Astrocyte (in vitro differentiated cells and primary cell): ENCODE measurements around the gene TFDP2. TPM values are rescaled to one million over a fixed set of nuclear protein-coding genes. Genes with fewer than 3 reads are reported as not detected.
A peak's percentile ranks its signal among the peaks of the same experiment; 100 is the strongest.

Experiments used
- DNase-seq: peaks from one replicate; pipeline ENCODE4 v3.0.0-alpha.2; 2010; ENCODE audit warnings: low read depth
- FAIRE-seq: peaks from 2 replicates; lab custom pipeline; 2011; peaks lifted over from hg19 to GRCh38; lab: Jason Lieb, UNC
- H2AFZ ChIP-seq: 2 replicates; pipeline ENCODE4 v1.6.0; 2012; ENCODE audit warnings: low read depth, low read length, inconsistent platforms
- H3K27ac ChIP-seq: 2 replicates; pipeline ENCODE4 v1.5.1; 2011; ENCODE audit warnings: low read depth, low read length, inconsistent platforms
- H3K27me3 ChIP-seq: 2 replicates; pipeline ENCODE4 v1.6.0; 2011; ENCODE audit warnings: low read length, inconsistent platforms; ENCODE audit not compliant: insufficient read depth
- H3K36me3 ChIP-seq: 2 replicates; pipeline ENCODE4 v1.5.1; 2011; ENCODE audit warnings: low read length, inconsistent platforms; ENCODE audit not compliant: insufficient read depth
- H3K4me1 ChIP-seq: 2 replicates; pipeline ENCODE4 v1.5.1; 2011; ENCODE audit warnings: low read length, inconsistent platforms; ENCODE audit not compliant: insufficient read depth
- H3K4me2 ChIP-seq: 2 replicates; pipeline ENCODE4 v1.6.0; 2012; ENCODE audit warnings: low read length, inconsistent platforms
- H3K4me3 ChIP-seq: 2 replicates; pipeline ENCODE4 v1.5.1; 2011; ENCODE audit warnings: low read depth, mild to moderate bottlenecking, low read length, inconsistent platforms; ENCODE audit not compliant: insufficient read depth
- H3K79me2 ChIP-seq: 2 replicates; pipeline ENCODE4 v1.6.0; 2012; ENCODE audit warnings: mild to moderate bottlenecking, low read length, inconsistent platforms; ENCODE audit not compliant: insufficient read depth
- H3K9ac ChIP-seq: 2 replicates; pipeline ENCODE4 v1.6.0; 2012; ENCODE audit warnings: mild to moderate bottlenecking, low read length, inconsistent platforms
- H3K9me3 ChIP-seq: 2 replicates; pipeline ENCODE4 v1.5.1; 2012; ENCODE audit warnings: low read depth, mild to moderate bottlenecking, low read length, inconsistent platforms; ENCODE audit not compliant: insufficient read depth
- H4K20me1 ChIP-seq: 2 replicates; pipeline ENCODE4 v1.6.0; 2012; ENCODE audit warnings: low read length, inconsistent platforms; ENCODE audit not compliant: insufficient read depth
- H3K27ac Mint-ChIP-seq: one replicate; pipeline ENCODE4 v1.8.0; 2021; ENCODE audit warnings: mild to moderate bottlenecking, mixed read lengths; ENCODE audit not compliant: unreplicated experiment
- H3K27me3 Mint-ChIP-seq: one replicate; pipeline ENCODE4 v1.8.0; 2021; ENCODE audit warnings: low read depth, mixed read lengths; ENCODE audit not compliant: unreplicated experiment
- H3K36me3 Mint-ChIP-seq: one replicate; pipeline ENCODE4 v1.8.0; 2021; ENCODE audit warnings: low read depth, mixed read lengths; ENCODE audit not compliant: unreplicated experiment
- H3K4me1 Mint-ChIP-seq: one replicate; pipeline ENCODE4 v1.8.0; 2021; ENCODE audit warnings: low read depth, mixed read lengths; ENCODE audit not compliant: unreplicated experiment
- H3K4me3 Mint-ChIP-seq: one replicate; pipeline ENCODE4 v1.8.0; 2021; ENCODE audit warnings: mild to moderate bottlenecking, moderate library complexity, mixed read lengths; ENCODE audit not compliant: unreplicated experiment
- H3K9me3 Mint-ChIP-seq: one replicate; pipeline ENCODE4 v1.8.0; 2021; ENCODE audit warnings: mild to moderate bottlenecking, mixed read lengths; ENCODE audit not compliant: unreplicated experiment
- EZH2 ChIP-seq: IDR thresholded peaks from 2 replicates; pipeline ENCODE4 v1.6.1; 2012; ENCODE audit warnings: mild to moderate bottlenecking, low read length, inconsistent platforms; ENCODE audit not compliant: insufficient read depth
- total RNA-seq: library from RNA; stranded (reverse); gene quantifications from 2 replicates; pipeline ENCODE4 v1.2.1, GENCODE V29; 2021
- TF ChIP-seq, protein P1 (sequence below): IDR thresholded peaks from 2 replicates; pipeline ENCODE4 v1.5.1; 2011; ENCODE audit warnings: low read depth, mild to moderate bottlenecking, inconsistent platforms, low read length, moderate library complexity; ENCODE audit not compliant: insufficient read depth

TFDP2 gene
- total RNA-seq, 1 donor from 2014 or later, result 51.0 TPM

DNA sequence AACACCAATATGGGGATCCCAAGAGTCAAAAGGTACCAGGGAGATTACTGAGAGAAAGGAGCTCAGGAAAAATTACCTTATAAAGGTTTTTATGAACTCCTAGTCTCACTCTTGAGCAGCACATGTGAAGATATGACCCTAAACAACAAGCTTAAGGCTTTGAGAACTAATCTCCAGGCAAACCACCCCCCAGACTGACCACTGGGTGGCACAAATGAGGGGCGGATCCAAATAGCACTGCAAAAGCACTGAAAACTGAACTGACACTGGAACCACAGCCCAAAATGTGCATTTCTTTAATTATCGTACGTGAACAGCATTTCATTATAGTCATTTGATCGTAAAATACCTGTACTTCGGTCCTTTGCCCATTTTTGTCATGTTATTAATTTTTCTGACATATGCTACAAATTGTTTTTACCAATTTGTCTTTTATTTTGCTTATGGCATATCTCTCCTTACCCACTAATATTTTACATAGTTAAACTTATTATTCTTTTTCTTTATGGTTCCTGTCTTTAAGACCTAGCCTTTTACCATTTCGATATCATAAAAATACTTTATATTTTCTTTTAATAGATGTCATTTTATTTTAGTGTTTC is 31.5 kb upstream of the TFDP2 start:
- Mint-ChIP-seq H3K27me3 (no peaks in the 10 kb centered on the region), H3K36me3 (peaks cover 10% of the 10 kb centered on the region), H3K4me3 (no peak overlapping the region), H3K9me3 (no peaks in the 10 kb centered on the region), H3K4me1 (no peaks in the 10 kb centered on the region), H3K27ac (no peak overlapping the region)
- Histone ChIP-seq H3K9ac (no peak overlapping the region), H3K27ac (no peak overlapping the region), H3K27me3 (no peaks in the 10 kb centered on the region), H3K4me1 (no peaks in the 10 kb centered on the region), H3K9me3 (no peaks in the 10 kb centered on the region), H3K36me3 (peaks cover 9% of the 10 kb centered on the region), H3K4me3 (no peak overlapping the region), H4K20me1 (no peaks in the 10 kb centered on the region), H3K4me2 (no peak overlapping the region), H3K79me2 (no peaks in the 10 kb centered on the region), H2AFZ (no peak overlapping the region)
- DNase-seq (peak; percentile 9), FAIRE-seq (no peak)
- TF ChIP-seq EZH2, result no peak
- TF ChIP-seq, protein P1, sequence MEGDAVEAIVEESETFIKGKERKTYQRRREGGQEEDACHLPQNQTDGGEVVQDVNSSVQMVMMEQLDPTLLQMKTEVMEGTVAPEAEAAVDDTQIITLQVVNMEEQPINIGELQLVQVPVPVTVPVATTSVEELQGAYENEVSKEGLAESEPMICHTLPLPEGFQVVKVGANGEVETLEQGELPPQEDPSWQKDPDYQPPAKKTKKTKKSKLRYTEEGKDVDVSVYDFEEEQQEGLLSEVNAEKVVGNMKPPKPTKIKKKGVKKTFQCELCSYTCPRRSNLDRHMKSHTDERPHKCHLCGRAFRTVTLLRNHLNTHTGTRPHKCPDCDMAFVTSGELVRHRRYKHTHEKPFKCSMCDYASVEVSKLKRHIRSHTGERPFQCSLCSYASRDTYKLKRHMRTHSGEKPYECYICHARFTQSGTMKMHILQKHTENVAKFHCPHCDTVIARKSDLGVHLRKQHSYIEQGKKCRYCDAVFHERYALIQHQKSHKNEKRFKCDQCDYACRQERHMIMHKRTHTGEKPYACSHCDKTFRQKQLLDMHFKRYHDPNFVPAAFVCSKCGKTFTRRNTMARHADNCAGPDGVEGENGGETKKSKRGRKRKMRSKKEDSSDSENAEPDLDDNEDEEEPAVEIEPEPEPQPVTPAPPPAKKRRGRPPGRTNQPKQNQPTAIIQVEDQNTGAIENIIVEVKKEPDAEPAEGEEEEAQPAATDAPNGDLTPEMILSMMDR, result peak; percentile 60

DNA sequence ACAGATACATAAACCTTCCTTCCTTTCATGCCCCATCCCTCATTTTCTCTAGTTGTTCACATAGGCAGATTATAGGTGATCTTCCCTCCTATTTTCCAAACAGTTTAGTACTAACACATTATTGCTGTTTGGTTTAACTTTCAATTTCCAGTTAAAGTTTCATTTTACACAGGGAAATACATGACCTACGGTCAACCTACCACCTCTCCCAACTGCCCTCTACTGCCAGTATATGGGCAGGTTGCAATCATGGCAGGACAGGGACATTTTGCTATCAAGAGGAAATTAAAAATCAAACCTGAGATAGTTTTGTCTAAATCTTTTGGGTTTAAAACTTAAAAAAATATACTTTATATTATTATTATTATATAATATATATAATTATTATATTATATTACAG is 26.1 kb upstream of the TFDP2 start:
- H3K27me3 ChIP-seq, result no peaks in the 10 kb centered on the region
- no peaks in the 10 kb centered on the region for H3K4me1 Mint-ChIP-seq
- no peak overlapping the region for H3K4me3 ChIP-seq
- no peak overlapping the region for H3K4me2 ChIP-seq
- no peak for DNase-seq
- H3K36me3 Mint-ChIP-seq, result peaks cover 6% of the 10 kb centered on the region
- no peaks in the 10 kb centered on the region for H3K27me3 Mint-ChIP-seq
- no peak overlapping the region for H3K9ac ChIP-seq
- H2AFZ ChIP-seq, result no peak overlapping the region
- no peaks in the 10 kb centered on the region for H3K79me2 ChIP-seq
- H3K27ac ChIP-seq, result no peak overlapping the region
- H3K4me3 Mint-ChIP-seq, result no peak overlapping the region
- H4K20me1 ChIP-seq, result no peaks in the 10 kb centered on the region
- TF ChIP-seq EZH2, result no peak
- TF ChIP-seq, protein P1, result no peak
- H3K27ac Mint-ChIP-seq, result no peak overlapping the region
- no peak for FAIRE-seq
- no peaks in the 10 kb centered on the region for H3K9me3 Mint-ChIP-seq
- no peaks in the 10 kb centered on the region for H3K9me3 ChIP-seq
- peaks cover 12% of the 10 kb centered on the region for H3K36me3 ChIP-seq
- no peaks in the 10 kb centered on the region for H3K4me1 ChIP-seq

DNA sequence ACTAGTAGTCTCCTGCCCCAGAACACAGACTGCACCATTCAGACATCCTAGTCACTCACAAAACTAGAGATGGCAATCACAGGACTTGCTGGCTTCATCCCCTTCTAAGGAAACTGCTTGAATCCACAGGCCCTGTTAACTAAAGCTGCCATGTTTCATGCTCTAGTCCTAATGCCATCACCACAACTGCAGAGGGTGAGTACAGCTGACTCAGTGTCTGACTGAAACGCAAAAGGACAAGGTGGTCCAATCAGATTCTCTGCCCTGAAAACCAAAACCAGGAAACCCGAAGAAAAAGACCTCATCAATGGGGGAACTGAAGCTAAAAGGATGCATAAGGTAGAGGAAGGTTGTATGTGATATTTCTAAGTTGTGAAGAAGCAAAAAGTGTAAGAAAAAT is 25.2 kb upstream of the TFDP2 start:
- no peak overlapping the region for H3K27ac Mint-ChIP-seq

More for the DNA sequence above, 25.2 kb upstream of the TFDP2 start:
- H3K4me1 Mint-ChIP-seq, result no peaks in the 10 kb centered on the region
- no peak overlapping the region for H3K9ac ChIP-seq
- H3K4me3 Mint-ChIP-seq, result no peak overlapping the region
- H3K27me3 Mint-ChIP-seq, result no peaks in the 10 kb centered on the region
- no peaks in the 10 kb centered on the region for H3K9me3 ChIP-seq
- no peaks in the 10 kb centered on the region for H3K27me3 ChIP-seq
- H3K36me3 ChIP-seq, result peaks cover 16% of the 10 kb centered on the region
- H2AFZ ChIP-seq, result no peak overlapping the region
- H3K36me3 Mint-ChIP-seq, result peaks cover under 1% of the 10 kb centered on the region
- H3K4me2 ChIP-seq, result no peak overlapping the region
- H3K4me3 ChIP-seq, result no peak overlapping the region
- H3K79me2 ChIP-seq, result no peaks in the 10 kb centered on the region
- FAIRE-seq, result no peak
- DNase-seq, result no peak
- no peak overlapping the region for H3K27ac ChIP-seq
- H3K9me3 Mint-ChIP-seq, result no peaks in the 10 kb centered on the region
- no peaks in the 10 kb centered on the region for H4K20me1 ChIP-seq
- H3K4me1 ChIP-seq, result no peaks in the 10 kb centered on the region
- TF ChIP-seq, protein P1, result no peak
- TF ChIP-seq EZH2, result no peak
